Activated naive CD4-positive, alpha-beta T cell treated with anti-CD3 and anti-CD28 coated beads, Interleukin-2, amount 50 U/mL, for 72 hours (primary cell): ENCODE data around the gene NOG. TPM values are rescaled to one million over a fixed set of nuclear protein-coding genes. Genes with fewer than 3 reads are reported as not detected.

ENCODE experiments used
- ATAC-seq, 2 donors: fragments of 150-1000 bp; cut with Tn5 transposase; 2 replicates each; pipeline ENCODE4 v1.10.0; 2021; ENCODE audit warnings: mild to moderate bottlenecking in 2 of 2, moderate library complexity in 2 of 2
- DNase-seq, 2 donors: peaks; one replicate each; pipeline ENCODE4 v3.0.0; 2021 to 2022; ENCODE audit warnings: low spot score in 2 of 2
- H3K27ac Mint-ChIP-seq, 2 donors: one replicate each; pipeline ENCODE4 v1.8.0; 2022; ENCODE audit warnings: mild to moderate bottlenecking in 2 of 2, mixed read lengths in 2 of 2
- H3K36me3 Mint-ChIP-seq, 2 donors: one replicate each; pipeline ENCODE4 v1.8.0; 2022; ENCODE audit warnings: mixed read lengths in 2 of 2
- H3K9me3 Mint-ChIP-seq, 2 donors: one replicate each; pipeline ENCODE4 v1.8.0; 2022; ENCODE audit warnings: mixed read lengths in 2 of 2
- total RNA-seq, 2 donors: library from RNA; stranded (reverse); gene quantifications; one replicate each; pipeline ENCODE4 v1.2.3, GENCODE V29; 2022

The NOG gene
- total RNA-seq, 2 donors from 2014 or later, result 0.16 to 15.7 TPM

GRCh38 chr17:56594320-56595107 lies 1.0 kb downstream of the NOG start:
- ATAC-seq, result peak; percentile 24 to 48
- Mint-ChIP-seq H3K36me3 (no peaks in the 10 kb centered on the region), H3K9me3 (no peaks in the 10 kb centered on the region), H3K27ac (peak overlapping the region in 1 of 2 donors; percentile 44)
- DNase-seq, result peak; percentile 49 to 59

- Mint-ChIP-seq H3K9me3 (no peaks in the 10 kb centered on the region), H3K36me3 (no peaks in the 10 kb centered on the region), H3K27ac (peak overlapping the region in 1 of 2 donors; percentile 44)
- DNase-seq, result no peak
- ATAC-seq, result no peak
These were observed 1.6 kb downstream of the NOG start for GRCh38 chr17:56595108-56595418.

GRCh38 chr17:56595831-56596690 lies 2.6 kb downstream of the NOG start:
- Mint-ChIP-seq H3K27ac (no peak overlapping the region), H3K36me3 (no peaks in the 10 kb centered on the region), H3K9me3 (no peaks in the 10 kb centered on the region)
- ATAC-seq, result peak; percentile 32 to 43
- peak in 1 of 2 donors; percentile 48 for DNase-seq

- Mint-ChIP-seq H3K36me3 (no peaks in the 10 kb centered on the region), H3K27ac (no peak overlapping the region), H3K9me3 (no peaks in the 10 kb centered on the region)
- DNase-seq (peak in 1 of 2 donors; percentile 14), ATAC-seq (no peak)
These were observed 3.4 kb downstream of the NOG start for GRCh38 chr17:56596691-56597494.

GRCh38 chr17:56597495-56597990 lies 4.0 kb downstream of the NOG start:
- H3K36me3 Mint-ChIP-seq, result no peaks in the 10 kb centered on the region
- H3K27ac Mint-ChIP-seq, result no peak overlapping the region
- ATAC-seq (no peak), DNase-seq (no peak)
- no peaks in the 10 kb centered on the region for H3K9me3 Mint-ChIP-seq

GRCh38 chr17:56598466-56598865 lies 5.0 kb downstream of the NOG start:
- Mint-ChIP-seq H3K36me3 (no peaks in the 10 kb centered on the region), H3K9me3 (no peaks in the 10 kb centered on the region), H3K27ac (no peak overlapping the region)
- DNase-seq (no peak), ATAC-seq (no peak)

- Mint-ChIP-seq H3K27ac (peak overlapping the region in 1 of 2 donors; percentile 70), H3K9me3 (no peaks in the 10 kb centered on the region)
These were observed 5.6 kb downstream of the NOG start for GRCh38 chr17:56599088-56599487.

GRCh38 chr17:56599566-56599965 lies 6.1 kb downstream of the NOG start:
- no peaks in the 10 kb centered on the region for H3K36me3 Mint-ChIP-seq
- DNase-seq, result no peak
- no peak overlapping the region for H3K27ac Mint-ChIP-seq
- no peaks in the 10 kb centered on the region for H3K9me3 Mint-ChIP-seq
- ATAC-seq, result no peak

More at GRCh38 chr17:56599088-56599487, 5.6 kb downstream of the NOG start:
- DNase-seq, result no peak
- H3K36me3 Mint-ChIP-seq, result no peaks in the 10 kb centered on the region
- no peak for ATAC-seq

GRCh38 chr17:56600256-56600655 lies 6.8 kb downstream of the NOG start:
- Mint-ChIP-seq H3K9me3 (no peaks in the 10 kb centered on the region), H3K27ac (no peak overlapping the region), H3K36me3 (peaks cover 0 to 3% of the 10 kb centered on the region in 2 donors)
- no peak for ATAC-seq
- no peak for DNase-seq

- DNase-seq (no peak), ATAC-seq (no peak)
- Mint-ChIP-seq H3K27ac (no peak overlapping the region), H3K9me3 (peaks cover 0 to 4% of the 10 kb centered on the region in 2 donors), H3K36me3 (peaks cover 0 to 6% of the 10 kb centered on the region in 2 donors)
These were observed 8.1 kb downstream of the NOG start for GRCh38 chr17:56601591-56601990.

GRCh38 chr17:56602292-56603130 lies 9.0 kb downstream of the NOG start:
- peaks cover 0 to 6% of the 10 kb centered on the region in 2 donors for H3K36me3 Mint-ChIP-seq
- ATAC-seq (peak in 1 of 2 donors; percentile 65), DNase-seq (no peak)
- H3K9me3 Mint-ChIP-seq, result peaks cover 0 to 4% of the 10 kb centered on the region in 2 donors
- peak overlapping the region; percentile 28 to 69 for H3K27ac Mint-ChIP-seq

GRCh38 chr17:56603486-56604238 lies 10.2 kb downstream of the NOG start:
- Mint-ChIP-seq H3K9me3 (peaks cover 0 to 4% of the 10 kb centered on the region in 2 donors), H3K27ac (peak overlapping the region in 1 of 2 donors; percentile 18), H3K36me3 (peaks cover 0 to 6% of the 10 kb centered on the region in 2 donors)
- ATAC-seq, result no peak
- DNase-seq, result no peak

- no peak for DNase-seq
- H3K9me3 Mint-ChIP-seq, result peaks cover 0 to 4% of the 10 kb centered on the region in 2 donors
- peaks cover 0 to 6% of the 10 kb centered on the region in 2 donors for H3K36me3 Mint-ChIP-seq
- ATAC-seq, result no peak
- H3K27ac Mint-ChIP-seq, result peak overlapping the region in 1 of 2 donors; percentile 18
These were observed 11.3 kb downstream of the NOG start for GRCh38 chr17:56604691-56605290.

GRCh38 chr17:56608944-56609343 lies 15.4 kb downstream of the NOG start:
- Mint-ChIP-seq H3K9me3 (peaks cover 0 to 9% of the 10 kb centered on the region in 2 donors), H3K36me3 (peaks cover 0 to 6% of the 10 kb centered on the region in 2 donors), H3K27ac (no peak overlapping the region)
- DNase-seq, result no peak
- no peak for ATAC-seq

GRCh38 chr17:56610321-56610720 lies 16.8 kb downstream of the NOG start:
- Mint-ChIP-seq H3K27ac (no peak overlapping the region), H3K36me3 (peaks cover 0 to 3% of the 10 kb centered on the region in 2 donors), H3K9me3 (peaks cover 0 to 9% of the 10 kb centered on the region in 2 donors)
- ATAC-seq (no peak), DNase-seq (no peak)
